ENCODE measurements around the gene OSM.
A peak's percentile ranks its signal among the peaks of the same experiment; 100 is the strongest.

GRCh38 chr22:30291058-30291892, 24.6 kb upstream of the OSM start:
- TF ChIP-seq, protein P1, sequence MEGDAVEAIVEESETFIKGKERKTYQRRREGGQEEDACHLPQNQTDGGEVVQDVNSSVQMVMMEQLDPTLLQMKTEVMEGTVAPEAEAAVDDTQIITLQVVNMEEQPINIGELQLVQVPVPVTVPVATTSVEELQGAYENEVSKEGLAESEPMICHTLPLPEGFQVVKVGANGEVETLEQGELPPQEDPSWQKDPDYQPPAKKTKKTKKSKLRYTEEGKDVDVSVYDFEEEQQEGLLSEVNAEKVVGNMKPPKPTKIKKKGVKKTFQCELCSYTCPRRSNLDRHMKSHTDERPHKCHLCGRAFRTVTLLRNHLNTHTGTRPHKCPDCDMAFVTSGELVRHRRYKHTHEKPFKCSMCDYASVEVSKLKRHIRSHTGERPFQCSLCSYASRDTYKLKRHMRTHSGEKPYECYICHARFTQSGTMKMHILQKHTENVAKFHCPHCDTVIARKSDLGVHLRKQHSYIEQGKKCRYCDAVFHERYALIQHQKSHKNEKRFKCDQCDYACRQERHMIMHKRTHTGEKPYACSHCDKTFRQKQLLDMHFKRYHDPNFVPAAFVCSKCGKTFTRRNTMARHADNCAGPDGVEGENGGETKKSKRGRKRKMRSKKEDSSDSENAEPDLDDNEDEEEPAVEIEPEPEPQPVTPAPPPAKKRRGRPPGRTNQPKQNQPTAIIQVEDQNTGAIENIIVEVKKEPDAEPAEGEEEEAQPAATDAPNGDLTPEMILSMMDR (IDR thresholded peaks at IDR 0.05; ENCODE audit: low read depth, low read length, missing input control) = peak; percentile 4
- TF ChIP-seq, protein P2, sequence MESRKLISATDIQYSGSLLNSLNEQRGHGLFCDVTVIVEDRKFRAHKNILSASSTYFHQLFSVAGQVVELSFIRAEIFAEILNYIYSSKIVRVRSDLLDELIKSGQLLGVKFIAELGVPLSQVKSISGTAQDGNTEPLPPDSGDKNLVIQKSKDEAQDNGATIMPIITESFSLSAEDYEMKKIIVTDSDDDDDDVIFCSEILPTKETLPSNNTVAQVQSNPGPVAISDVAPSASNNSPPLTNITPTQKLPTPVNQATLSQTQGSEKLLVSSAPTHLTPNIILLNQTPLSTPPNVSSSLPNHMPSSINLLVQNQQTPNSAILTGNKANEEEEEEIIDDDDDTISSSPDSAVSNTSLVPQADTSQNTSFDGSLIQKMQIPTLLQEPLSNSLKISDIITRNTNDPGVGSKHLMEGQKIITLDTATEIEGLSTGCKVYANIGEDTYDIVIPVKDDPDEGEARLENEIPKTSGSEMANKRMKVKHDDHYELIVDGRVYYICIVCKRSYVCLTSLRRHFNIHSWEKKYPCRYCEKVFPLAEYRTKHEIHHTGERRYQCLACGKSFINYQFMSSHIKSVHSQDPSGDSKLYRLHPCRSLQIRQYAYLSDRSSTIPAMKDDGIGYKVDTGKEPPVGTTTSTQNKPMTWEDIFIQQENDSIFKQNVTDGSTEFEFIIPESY (IDR thresholded peaks at IDR 0.05) = no peak
- TF ChIP-seq, protein P3, sequence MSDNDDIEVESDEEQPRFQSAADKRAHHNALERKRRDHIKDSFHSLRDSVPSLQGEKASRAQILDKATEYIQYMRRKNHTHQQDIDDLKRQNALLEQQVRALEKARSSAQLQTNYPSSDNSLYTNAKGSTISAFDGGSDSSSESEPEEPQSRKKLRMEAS (IDR thresholded peaks at IDR 0.05) = no peak
- TF ChIP-seq JUND (IDR thresholded peaks at IDR 0.05) = peak in 1 of 2 donors; percentile 72
- TF ChIP-seq EGR1 (IDR thresholded peaks at IDR 0.05; ENCODE audit: low read depth in 2 of 2) = no peak
- peak; percentile 89 for TF ChIP-seq SP1 (IDR thresholded peaks at IDR 0.05)
- no peak for TF ChIP-seq YY1 (IDR thresholded peaks at IDR 0.05)
- TF ChIP-seq, protein P4, sequence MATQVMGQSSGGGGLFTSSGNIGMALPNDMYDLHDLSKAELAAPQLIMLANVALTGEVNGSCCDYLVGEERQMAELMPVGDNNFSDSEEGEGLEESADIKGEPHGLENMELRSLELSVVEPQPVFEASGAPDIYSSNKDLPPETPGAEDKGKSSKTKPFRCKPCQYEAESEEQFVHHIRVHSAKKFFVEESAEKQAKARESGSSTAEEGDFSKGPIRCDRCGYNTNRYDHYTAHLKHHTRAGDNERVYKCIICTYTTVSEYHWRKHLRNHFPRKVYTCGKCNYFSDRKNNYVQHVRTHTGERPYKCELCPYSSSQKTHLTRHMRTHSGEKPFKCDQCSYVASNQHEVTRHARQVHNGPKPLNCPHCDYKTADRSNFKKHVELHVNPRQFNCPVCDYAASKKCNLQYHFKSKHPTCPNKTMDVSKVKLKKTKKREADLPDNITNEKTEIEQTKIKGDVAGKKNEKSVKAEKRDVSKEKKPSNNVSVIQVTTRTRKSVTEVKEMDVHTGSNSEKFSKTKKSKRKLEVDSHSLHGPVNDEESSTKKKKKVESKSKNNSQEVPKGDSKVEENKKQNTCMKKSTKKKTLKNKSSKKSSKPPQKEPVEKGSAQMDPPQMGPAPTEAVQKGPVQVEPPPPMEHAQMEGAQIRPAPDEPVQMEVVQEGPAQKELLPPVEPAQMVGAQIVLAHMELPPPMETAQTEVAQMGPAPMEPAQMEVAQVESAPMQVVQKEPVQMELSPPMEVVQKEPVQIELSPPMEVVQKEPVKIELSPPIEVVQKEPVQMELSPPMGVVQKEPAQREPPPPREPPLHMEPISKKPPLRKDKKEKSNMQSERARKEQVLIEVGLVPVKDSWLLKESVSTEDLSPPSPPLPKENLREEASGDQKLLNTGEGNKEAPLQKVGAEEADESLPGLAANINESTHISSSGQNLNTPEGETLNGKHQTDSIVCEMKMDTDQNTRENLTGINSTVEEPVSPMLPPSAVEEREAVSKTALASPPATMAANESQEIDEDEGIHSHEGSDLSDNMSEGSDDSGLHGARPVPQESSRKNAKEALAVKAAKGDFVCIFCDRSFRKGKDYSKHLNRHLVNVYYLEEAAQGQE (IDR thresholded peaks at IDR 0.05) = no peak
- no peak for TF ChIP-seq TAF1 (conservative IDR thresholded peaks at IDR 0.05)
- TF ChIP-seq NR2F2 (IDR thresholded peaks at IDR 0.05) = peak; percentile 99

Measured in liver (tissue), 3 donors.